Keratinocyte (primary cell): ENCODE data around the gene FGD4. TPM values are rescaled to one million over a fixed set of nuclear protein-coding genes. Genes with fewer than 3 reads are reported as not detected.
A peak's percentile ranks its signal among the peaks of the same experiment; 100 is the strongest.

Experiments
- DNase-seq: peaks from one replicate; pipeline ENCODE4 v3.0.0-alpha.2; 2011; ENCODE audit warnings: low read depth, missing footprints, low spot score
- FAIRE-seq: peaks from 2 replicates; lab custom pipeline; 2011; peaks lifted over from hg19 to GRCh38; lab: Jason Lieb, UNC
- H2AFZ ChIP-seq: 2 replicates; pipeline ENCODE4 v1.6.0; 2012; ENCODE audit warnings: low read length, control low read depth, inconsistent platforms; ENCODE audit not compliant: control insufficient read depth
- H3K27ac ChIP-seq: 2 replicates; pipeline ENCODE4 v1.5.1; 2011; ENCODE audit warnings: low read length; ENCODE audit not compliant: control insufficient read depth, insufficient read depth
- H3K27me3 ChIP-seq: 3 replicates; pipeline ENCODE4 v1.6.0; 2011; ENCODE audit warnings: low read length; ENCODE audit not compliant: control insufficient read depth, insufficient read depth; ENCODE audit errors: extremely low read depth
- H3K36me3 ChIP-seq, 2 experiments: 2 replicates in 1 of 2; 3 replicates in 1 of 2; pipeline ENCODE4 v1.5.1; 2011; ENCODE audit warnings: low read length in 2 of 2, mild to moderate bottlenecking in 1 of 2; ENCODE audit not compliant: control insufficient read depth in 2 of 2, insufficient read depth in 2 of 2; ENCODE audit errors: extremely low read depth in 1 of 2
- H3K4me1 ChIP-seq: 3 replicates; pipeline ENCODE4 v1.5.1; 2011; ENCODE audit warnings: low read length; ENCODE audit not compliant: control insufficient read depth, insufficient read depth; ENCODE audit errors: extremely low read depth
- H3K4me2 ChIP-seq: 3 replicates; pipeline ENCODE4 v1.6.0; 2011; ENCODE audit warnings: low read depth, low read length; ENCODE audit not compliant: control insufficient read depth, insufficient read depth; ENCODE audit errors: extremely low read depth
- H3K4me3 ChIP-seq, 3 experiments: fragments of 200-600 bp in 1 of 3; sonication (generic) in 1 of 3; 2 replicates in 2 of 3; 3 replicates in 1 of 3; pipeline ENCODE4 v1.5.1; 2011 to 2016; ENCODE audit warnings: low read length in 3 of 3, mild to moderate bottlenecking in 3 of 3, control low read depth in 2 of 3, inconsistent platforms in 1 of 3, low read depth in 1 of 3, mixed read lengths in 1 of 3, mixed run types in 1 of 3, moderate library complexity in 1 of 3; ENCODE audit not compliant: control insufficient read depth in 2 of 3, insufficient read depth in 2 of 3; ENCODE audit errors: extremely low read depth in 1 of 3
- H3K79me2 ChIP-seq: 2 replicates; pipeline ENCODE4 v1.6.0; 2012; ENCODE audit warnings: low read length; ENCODE audit not compliant: control insufficient read depth, insufficient read depth
- H3K9ac ChIP-seq: 3 replicates; pipeline ENCODE4 v1.6.0; 2011; ENCODE audit warnings: low read length; ENCODE audit not compliant: control insufficient read depth, insufficient read depth; ENCODE audit errors: extremely low read depth
- H3K9me1 ChIP-seq: 3 replicates; pipeline ENCODE4 v1.6.0; 2011; ENCODE audit warnings: low read length; ENCODE audit not compliant: control insufficient read depth, insufficient read depth; ENCODE audit errors: extremely low read depth
- H3K9me3 ChIP-seq: 2 replicates; pipeline ENCODE4 v1.5.1; 2012; ENCODE audit warnings: low read depth, low read length; ENCODE audit not compliant: control insufficient read depth
- H4K20me1 ChIP-seq: 3 replicates; pipeline ENCODE4 v1.6.0; 2011; ENCODE audit warnings: low read length; ENCODE audit not compliant: control insufficient read depth, insufficient read depth; ENCODE audit errors: extremely low read depth
- CTCF ChIP-seq, 3 experiments: IDR thresholded peaks in 1 of 3; conservative IDR thresholded peaks in 1 of 3; optimal IDR thresholded peaks in 1 of 3; 2 replicates in 2 of 3; 3 replicates in 1 of 3; pipeline versions ENCODE3 to v1.5.1; 2011; ENCODE audit warnings: low read length in 3 of 3, mild to moderate bottlenecking in 3 of 3, moderate library complexity in 2 of 3, control low read depth in 1 of 3, inconsistent platforms in 1 of 3; ENCODE audit not compliant: insufficient read depth in 2 of 3; ENCODE audit errors: extremely low read depth in 1 of 3
- EZH2 ChIP-seq: IDR thresholded peaks from one replicate; pipeline ENCODE4 v1.6.1; 2012; ENCODE audit warnings: inconsistent platforms, mild to moderate bottlenecking, low read length, moderate library complexity
- dilution Hi-C: fragments of 300-500 bp; cut with MboI; formaldehyde crosslinking; loops from one replicate; pipeline ENCODE4 v1.7.0; 2020; ENCODE audit warnings: low sequenced_read_pairs; ENCODE audit not compliant: extremely low pct_ligation_motif_present
- polyA plus RNA-seq, 5 experiments: library from polyadenylated mRNA; depleted of rRNA in 3 of 5; stranded (reverse) in 3 of 5; stranded (forward) in 1 of 5; unstranded in 1 of 5; fragments of >200 nt; gene quantifications; 1 replicate in 1 of 5; 2 replicates in 3 of 5; 3 replicates in 1 of 5; pipeline versions ENCODE4 v1.2.1 to v1.2.3, GENCODE V29; 2011 to 2012; ENCODE audit warnings: missing spikeins in 2 of 5, low read depth in 1 of 5, low replicate concordance in 1 of 5

Gene FGD4
- polyA plus RNA-seq, 1 donor (not counting 4 experiments of a cell fraction or from before 2014, with no cell fraction given): 10.5 TPM

GRCh38 chr12:32431025-32431424 lies 31.7 kb downstream of the FGD4 start:
- H3K4me3 ChIP-seq: no peak overlapping the region
- peaks cover 58% of the 10 kb centered on the region for H3K79me2 ChIP-seq
- no peak overlapping the region for H2AFZ ChIP-seq
- FAIRE-seq (peak; percentile 44), DNase-seq (no peak)
- no peak overlapping the region for H3K27ac ChIP-seq
- no peaks in the 10 kb centered on the region for H3K27me3 ChIP-seq
- no peak for TF ChIP-seq EZH2
- TF ChIP-seq CTCF (optimal IDR thresholded peaks at IDR 0.05 in 1 of 3, IDR thresholded peaks at IDR 0.05 in 1 of 3, conservative IDR thresholded peaks at IDR 0.05 in 1 of 3; ENCODE audit: extremely low read depth in 1 of 3, insufficient read depth in 2 of 3, low read length in 3 of 3): no peak
- H3K4me2 ChIP-seq: no peak overlapping the region
- no peaks in the 10 kb centered on the region for H3K9me3 ChIP-seq
- dilution Hi-C loops: no loop called here
- peaks cover 9% of the 10 kb centered on the region for H3K4me1 ChIP-seq
- H3K9ac ChIP-seq: no peak overlapping the region
- no peaks in the 10 kb centered on the region for H3K9me1 ChIP-seq
- H3K36me3 ChIP-seq: no peaks in the 10 kb centered on the region
- no peaks in the 10 kb centered on the region for H4K20me1 ChIP-seq

GRCh38 chr12:32435921-32436705 lies 36.8 kb downstream of the FGD4 start:
- peak overlapping the region; percentile 82 for H3K27ac ChIP-seq
- H3K4me1 ChIP-seq: peaks cover 43% of the 10 kb centered on the region
- peaks cover 62% of the 10 kb centered on the region for H3K79me2 ChIP-seq
- DNase-seq: no peak
- peaks cover 4% of the 10 kb centered on the region for H4K20me1 ChIP-seq
- H3K36me3 ChIP-seq: peaks cover 0 to 2% of the 10 kb centered on the region in 2 experiments
- FAIRE-seq: no peak
- H2AFZ ChIP-seq: no peak overlapping the region
- peaks cover 4% of the 10 kb centered on the region for H3K9me1 ChIP-seq
- H3K4me3 ChIP-seq: no peak overlapping the region
- H3K27me3 ChIP-seq: no peaks in the 10 kb centered on the region
- H3K9me3 ChIP-seq: no peaks in the 10 kb centered on the region
- no peak overlapping the region for H3K9ac ChIP-seq
- H3K4me2 ChIP-seq: no peak overlapping the region
- dilution Hi-C loops: no loop called here
- TF ChIP-seq CTCF (optimal IDR thresholded peaks at IDR 0.05 in 1 of 3, IDR thresholded peaks at IDR 0.05 in 1 of 3, conservative IDR thresholded peaks at IDR 0.05 in 1 of 3; ENCODE audit: extremely low read depth in 1 of 3, insufficient read depth in 2 of 3, low read length in 3 of 3): no peak
- TF ChIP-seq EZH2: no peak
